ENCODE measurements around the gene MAP3K10.

GRCh38 chr19:40150170-40150569, 41.1 kb upstream of the MAP3K10 start:
- TF ChIP-seq CTCF (IDR thresholded peaks at IDR 0.05), result no peak
- no peak for TF ChIP-seq POLR2A (IDR thresholded peaks at IDR 0.05)

Measured in tibial nerve (tissue), 3 donors.